Effector memory CD8-positive, alpha-beta T cell (primary cell): Measurements from ENCODE around the gene ACTR10.
"Not testable (repeated sequence)": the region's sequence is repeated elsewhere in the genome, so short reads cannot be mapped to it uniquely, and the experiment has no call there.

Experiments
- ATAC-seq: fragments of 150-1000 bp; cut with Tn5 transposase; replicated peaks from 2 replicates; pipeline ENCODE4 v1.10.0; 2021; ENCODE audit warnings: mild to moderate bottlenecking, moderate library complexity
- DNase-seq, 3 experiments: peaks; one replicate each; pipeline ENCODE4 v3.0.0; 2021
- H3K27ac Mint-ChIP-seq, 2 donors: one replicate each; pipeline ENCODE4 v1.8.0; 2022; ENCODE audit warnings: mild to moderate bottlenecking in 2 of 2, mixed read lengths in 2 of 2, moderate library complexity in 2 of 2
- H3K27me3 Mint-ChIP-seq, 2 donors: one replicate each; pipeline ENCODE4 v1.8.0; 2022; ENCODE audit warnings: mixed read lengths in 2 of 2
- H3K36me3 Mint-ChIP-seq: one replicate; pipeline ENCODE4 v1.8.0; 2022; ENCODE audit warnings: mild to moderate bottlenecking, moderate library complexity, mixed read lengths; ENCODE audit not compliant: insufficient read depth
- H3K4me1 Mint-ChIP-seq, 2 donors: one replicate each; pipeline ENCODE4 v1.8.0; 2022; ENCODE audit warnings: low read depth in 2 of 2, mixed read lengths in 2 of 2
- H3K4me3 Mint-ChIP-seq, 2 donors: one replicate each; pipeline ENCODE4 v1.8.0; 2022; ENCODE audit warnings: mild to moderate bottlenecking in 2 of 2, mixed read lengths in 2 of 2, moderate library complexity in 2 of 2
- H3K9me3 Mint-ChIP-seq, 2 donors: one replicate each; pipeline ENCODE4 v1.8.0; 2022; ENCODE audit warnings: mixed read lengths in 2 of 2

Gene ACTR10

GRCh38 chr14:58239244-58240195 is 39.6 kb downstream of the ACTR10 start:
- no peaks in the 10 kb centered on the region for H3K27me3 Mint-ChIP-seq
- no peaks in the 10 kb centered on the region for H3K9me3 Mint-ChIP-seq
- ATAC-seq = peak; percentile 28
- no peak overlapping the region for H3K4me3 Mint-ChIP-seq
- DNase-seq = peak; percentile 81 to 85 (median 84)
- no peak overlapping the region for H3K27ac Mint-ChIP-seq
- peaks cover 16% of the 10 kb centered on the region for H3K36me3 Mint-ChIP-seq
- H3K4me1 Mint-ChIP-seq = peaks cover 6 to 10% of the 10 kb centered on the region in 2 donors

GRCh38 chr14:58243790-58244555 is 44.0 kb downstream of the ACTR10 start:
- no peaks in the 10 kb centered on the region for H3K27me3 Mint-ChIP-seq
- H3K9me3 Mint-ChIP-seq = no peaks in the 10 kb centered on the region
- H3K36me3 Mint-ChIP-seq = peaks cover 30% of the 10 kb centered on the region
- DNase-seq (no peak), ATAC-seq (peak; percentile 28)
- peak overlapping the region; percentile 98 to 99 for H3K27ac Mint-ChIP-seq
- peak overlapping the region; percentile 98 to 99 for H3K4me3 Mint-ChIP-seq
- peaks cover 23 to 33% of the 10 kb centered on the region in 2 donors for H3K4me1 Mint-ChIP-seq

DNA sequence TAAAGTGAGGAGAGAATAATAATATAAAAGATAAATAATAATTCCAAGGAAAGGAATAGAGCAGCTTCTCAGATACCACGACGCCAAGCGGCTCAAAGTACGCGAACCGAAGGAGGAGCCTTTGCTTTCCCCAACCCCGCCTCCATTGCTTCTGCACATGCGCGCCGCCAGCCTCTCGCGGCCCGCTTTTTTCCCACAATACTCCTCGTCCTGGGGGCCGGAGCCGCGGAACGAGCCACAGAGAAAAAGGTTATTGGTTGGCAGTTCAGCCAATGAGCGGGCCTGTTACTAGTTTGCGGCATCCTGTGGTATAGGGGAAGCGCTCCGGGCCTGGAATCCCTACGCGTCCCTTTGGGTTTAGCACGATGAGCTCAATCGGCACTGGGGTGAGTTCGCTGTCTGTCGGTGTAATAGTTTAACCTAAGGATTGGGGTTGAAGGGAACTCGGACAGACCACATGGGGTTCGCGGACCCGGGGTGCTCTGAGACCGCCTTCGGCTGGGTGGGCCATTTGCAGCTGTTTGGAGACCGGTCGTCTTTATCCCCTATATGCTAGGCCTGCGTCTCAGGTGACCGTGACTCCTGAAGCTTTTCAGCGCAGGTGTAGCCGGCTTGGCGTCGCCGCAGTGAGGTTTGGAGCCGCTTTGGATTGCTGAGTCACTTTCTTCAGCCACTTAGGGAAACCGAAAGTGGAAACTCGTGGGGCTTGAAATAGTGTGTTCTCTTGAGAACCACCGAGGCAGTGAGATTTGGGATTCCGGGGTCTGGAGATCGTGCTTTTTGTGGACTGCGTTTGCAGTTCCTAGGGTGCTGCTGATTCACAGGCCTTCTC is 44.8 kb downstream of the ACTR10 start, which contains the start of gene PSMA3:
TSS of gene PSMA3 (plus strand) at position 288 of the 832 bp plus-strand sequence. CDS start at position 366, 78 bp downstream.
- peak; percentile 96 to 97 (median 97) for DNase-seq
- Mint-ChIP-seq H3K36me3 (peaks cover 35% of the 10 kb centered on the region), H3K9me3 (no peaks in the 10 kb centered on the region), H3K4me1 (peaks cover 22 to 33% of the 10 kb centered on the region in 2 donors), H3K27ac (peak within 1 kb of the TSS; percentile 98 to 99), H3K27me3 (no peaks in the 10 kb centered on the region), H3K4me3 (peak within 1 kb of the TSS; percentile 98 to 99)
- ATAC-seq = peak; percentile 92

- ATAC-seq (no peak), DNase-seq (no peak)
- H3K27me3 Mint-ChIP-seq = no peaks in the 10 kb centered on the region
- peak overlapping the region; percentile 98 to 99 for H3K27ac Mint-ChIP-seq
- H3K36me3 Mint-ChIP-seq = peaks cover 43% of the 10 kb centered on the region
- H3K9me3 Mint-ChIP-seq = no peaks in the 10 kb centered on the region
- H3K4me3 Mint-ChIP-seq = peak overlapping the region; percentile 98 to 99
- H3K4me1 Mint-ChIP-seq = peaks cover 24 to 33% of the 10 kb centered on the region in 2 donors
Measured at GRCh38 chr14:58245562-58245961, 45.6 kb downstream of the ACTR10 start.

- Mint-ChIP-seq H3K4me1 (peaks cover 20 to 37% of the 10 kb centered on the region in 2 donors), H3K27me3 (no peaks in the 10 kb centered on the region), H3K36me3 (peaks cover 72% of the 10 kb centered on the region), H3K27ac (no peak overlapping the region), H3K9me3 (no peaks in the 10 kb centered on the region), H3K4me3 (no peak overlapping the region)
- DNase-seq (no peak), ATAC-seq (no peak)
Measured at GRCh38 chr14:58249611-58250010, 49.7 kb downstream of the ACTR10 start.

GRCh38 chr14:58258156-58258555 is 58.2 kb downstream of the ACTR10 start:
- peaks cover 86% of the 10 kb centered on the region for H3K36me3 Mint-ChIP-seq
- H3K4me1 Mint-ChIP-seq = peaks cover 8 to 11% of the 10 kb centered on the region in 2 donors
- peak overlapping the region in 1 of 2 donors; percentile 69 for H3K27ac Mint-ChIP-seq
- H3K9me3 Mint-ChIP-seq = no peaks in the 10 kb centered on the region
- ATAC-seq (no peak), DNase-seq (no peak)
- no peak overlapping the region for H3K4me3 Mint-ChIP-seq
- no peaks in the 10 kb centered on the region for H3K27me3 Mint-ChIP-seq

- peak overlapping the region; percentile 54 to 79 for H3K27ac Mint-ChIP-seq
- H3K36me3 Mint-ChIP-seq = peaks cover 95% of the 10 kb centered on the region
- not testable (repeated sequence) for DNase-seq, ATAC-seq, H3K4me3 Mint-ChIP-seq, H3K9me3 Mint-ChIP-seq, H3K27me3 Mint-ChIP-seq
- H3K4me1 Mint-ChIP-seq = peaks cover 11 to 18% of the 10 kb centered on the region in 2 donors
Measured at GRCh38 chr14:58262005-58262404, 62.1 kb downstream of the ACTR10 start.

DNA sequence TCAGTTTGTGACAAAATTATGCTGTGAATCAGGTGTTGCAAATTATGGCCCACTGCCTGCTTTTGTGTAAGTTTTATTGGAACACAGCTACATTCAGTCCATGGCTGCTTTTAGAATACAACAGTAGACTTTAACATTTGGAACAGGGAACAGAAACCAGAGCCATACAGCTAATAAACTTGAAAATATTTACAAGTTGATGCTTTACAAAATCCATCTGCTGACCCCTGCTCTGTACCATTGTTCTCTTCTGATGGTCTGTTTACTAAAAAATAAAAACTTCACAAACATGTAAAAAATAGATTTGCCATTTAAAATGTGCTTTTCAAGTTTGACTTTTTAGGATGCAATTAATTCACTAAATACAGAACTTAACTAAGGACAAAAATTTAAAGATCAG is 65.5 kb downstream of the ACTR10 start:
- peaks cover 95% of the 10 kb centered on the region for H3K36me3 Mint-ChIP-seq
- peak overlapping the region in 1 of 2 donors; percentile 65 for H3K27ac Mint-ChIP-seq

GRCh38 chr14:58270628-58271027 is 70.7 kb downstream of the ACTR10 start:
- H3K36me3 Mint-ChIP-seq = peaks cover 82% of the 10 kb centered on the region
- H3K4me1 Mint-ChIP-seq = peaks cover 14 to 30% of the 10 kb centered on the region in 2 donors
- no peaks in the 10 kb centered on the region for H3K9me3 Mint-ChIP-seq
- DNase-seq (no peak), ATAC-seq (no peak)
- no peak overlapping the region for H3K4me3 Mint-ChIP-seq
- peak overlapping the region; percentile 35 to 46 for H3K27ac Mint-ChIP-seq
- no peaks in the 10 kb centered on the region for H3K27me3 Mint-ChIP-seq

More for the DNA sequence above, 65.5 kb downstream of the ACTR10 start:
- Mint-ChIP-seq H3K27me3 (no peaks in the 10 kb centered on the region), H3K4me3 (no peak overlapping the region), H3K4me1 (peaks cover 3 to 18% of the 10 kb centered on the region in 2 donors), H3K9me3 (no peaks in the 10 kb centered on the region)
- ATAC-seq (no peak), DNase-seq (no peak)

DNA sequence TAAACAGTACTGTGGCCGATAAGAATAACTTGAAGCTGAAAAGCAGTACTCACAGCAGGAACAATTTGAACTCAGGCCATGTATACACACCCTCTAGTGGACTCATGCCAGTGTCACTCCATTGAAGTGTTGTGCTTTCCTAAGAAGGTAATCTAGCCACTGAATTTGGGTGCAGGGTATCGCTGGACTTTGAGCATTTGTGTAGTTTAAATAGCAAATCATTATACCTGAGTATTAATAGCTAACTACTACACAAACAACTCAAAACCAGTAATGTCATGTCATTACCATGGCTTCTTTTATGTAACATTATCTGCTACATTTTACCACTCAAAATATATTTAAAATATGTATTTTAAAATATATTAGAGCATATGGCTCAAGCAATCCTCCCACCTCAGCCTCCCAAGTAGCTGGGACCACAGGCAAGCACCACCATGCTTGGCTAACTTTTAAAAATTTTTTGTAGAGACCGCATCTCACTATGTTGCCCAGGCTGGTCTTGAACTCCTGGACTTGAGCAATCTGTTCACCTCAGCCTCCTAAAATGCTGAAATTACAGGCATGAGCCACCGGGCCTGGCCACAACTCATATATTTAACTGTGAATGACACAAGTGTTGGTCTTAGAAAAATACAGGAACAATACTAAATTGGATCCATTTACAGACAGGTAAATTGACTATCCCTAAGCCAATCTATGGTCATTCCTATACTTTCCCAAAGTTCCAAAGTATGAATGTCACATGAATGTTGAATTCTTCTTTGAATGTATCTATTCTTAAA is 72.8 kb downstream of the ACTR10 start:
- Mint-ChIP-seq H3K27me3 (no peaks in the 10 kb centered on the region), H3K9me3 (no peaks in the 10 kb centered on the region), H3K36me3 (peaks cover 74% of the 10 kb centered on the region), H3K27ac (peak overlapping the region in 1 of 2 donors; percentile 29), H3K4me3 (no peak overlapping the region), H3K4me1 (peaks cover 16 to 33% of the 10 kb centered on the region in 2 donors)
- ATAC-seq (no peak), DNase-seq (no peak)

DNA sequence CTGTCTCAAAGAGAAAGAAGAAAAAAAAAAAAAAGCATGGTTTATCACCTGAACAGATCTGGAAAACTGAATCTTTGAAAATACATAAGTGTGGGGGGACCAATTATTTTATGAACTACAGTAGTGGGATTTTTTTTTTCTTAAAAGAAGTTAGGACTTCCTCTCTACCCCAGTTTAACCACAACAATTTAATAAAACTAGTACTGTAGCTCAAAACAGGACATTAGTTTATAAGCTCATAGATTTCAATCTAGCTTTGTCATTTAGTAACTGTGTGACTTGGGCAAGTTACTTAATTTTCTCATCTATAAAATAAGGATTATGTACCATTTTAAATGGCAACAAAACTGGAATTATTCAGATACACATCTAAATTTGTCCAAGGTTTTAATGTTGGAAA is 74.9 kb downstream of the ACTR10 start:
- DNase-seq (no peak), ATAC-seq (peak; percentile 27)
- H3K9me3 Mint-ChIP-seq = no peaks in the 10 kb centered on the region
- H3K27ac Mint-ChIP-seq = peak overlapping the region; percentile 86 to 92
- H3K4me1 Mint-ChIP-seq = peaks cover 17 to 43% of the 10 kb centered on the region in 2 donors
- H3K27me3 Mint-ChIP-seq = no peaks in the 10 kb centered on the region
- H3K4me3 Mint-ChIP-seq = peak overlapping the region; percentile 50 to 64
- peaks cover 77% of the 10 kb centered on the region for H3K36me3 Mint-ChIP-seq

- Mint-ChIP-seq H3K27ac (peak overlapping the region; percentile 86 to 92), H3K27me3 (no peaks in the 10 kb centered on the region), H3K36me3 (peaks cover 77% of the 10 kb centered on the region), H3K4me3 (peak overlapping the region; percentile 50 to 64), H3K4me1 (peaks cover 17 to 45% of the 10 kb centered on the region in 2 donors), H3K9me3 (no peaks in the 10 kb centered on the region)
- ATAC-seq = peak; percentile 24
- DNase-seq = no peak
Measured at GRCh38 chr14:58275527-58276190, 75.7 kb downstream of the ACTR10 start.
